ENCODE data around the gene USP14. TPM values are rescaled to one million over a fixed set of nuclear protein-coding genes. Genes with fewer than 3 reads are reported as not detected.

The USP14 gene
- total and polyA plus RNA-seq, 2 of the 8 experiments (the other 6 are each of a cell fraction or from before 2014, with no cell fraction given), result 14.8 to 91.1 TPM

GRCh38 chr18:215448-216010 is 57.2 kb downstream of the USP14 start:
- H3K23me2 ChIP-seq (ENCODE audit: low read depth, low read length), result no peaks in the 10 kb centered on the region
- no peak overlapping the region for H3K56ac ChIP-seq (replicated peaks; ENCODE audit: insufficient read length, low read depth, low read length)
- no peaks in the 10 kb centered on the region for H3K79me2 ChIP-seq (ENCODE audit: control insufficient read depth in 1 of 2, insufficient read depth in 2 of 2, low read length in 2 of 2)
- peaks cover 14 to 90% (median 67%) of the 10 kb centered on the region in 4 experiments; a peak in 7 of 8 replicates for H3K36me3 ChIP-seq (ENCODE audit: control insufficient read depth in 2 of 4, insufficient read depth in 4 of 4, low read length in 3 of 4)
- no peak overlapping the region for H4K5ac ChIP-seq (ENCODE audit: insufficient read length, low read depth, low read length)
- no peak overlapping the region for H3K4me3 ChIP-seq (ENCODE audit: extremely low read depth in 1 of 4, insufficient read depth in 2 of 4, low read depth in 3 of 4, low read length in 4 of 4)
- no peak overlapping the region for H2AK5ac ChIP-seq (ENCODE audit: low read depth, low read length)
- H3K14ac ChIP-seq (ENCODE audit: insufficient read length), result no peak overlapping the region
- H3K79me1 ChIP-seq (ENCODE audit: low read depth, low read length), result no peaks in the 10 kb centered on the region
- H4K8ac ChIP-seq (ENCODE audit: extremely low read depth, insufficient read depth, low read length), result no peak overlapping the region
- H3K23ac ChIP-seq (ENCODE audit: insufficient read length), result no peak overlapping the region
- ChIA-PET POLR2A (ENCODE audit: partially characterized antibody) (no interaction called here), CTCF (ENCODE audit: partially characterized antibody) (interaction anchor here (1.8 kb wide), 1 partner anchor 11 kb away, joined by 3 read pairs; no protein-coding TSS in a partner anchor)
- H3K9ac ChIP-seq (replicated peaks in 1 of 4; ENCODE audit: extremely low read depth in 1 of 4, low read depth in 3 of 4, low read length in 3 of 4), result no peak overlapping the region
- peaks cover 8 to 13% of the 10 kb centered on the region in 2 experiments; a peak in 3 of 4 replicates for H3K9me3 ChIP-seq (ENCODE audit: insufficient read depth in 2 of 2, low read depth in 1 of 2, low read length in 1 of 2)
- peaks cover 0 to 1% (median 0%) of the 10 kb centered on the region in 4 experiments; a peak in 1 of 7 replicates for H3K27me3 ChIP-seq (replicated peaks in 1 of 4; ENCODE audit: control insufficient read depth in 3 of 4, extremely low read depth in 1 of 4, insufficient read depth in 3 of 4, low read length in 3 of 4)
- H3K27ac ChIP-seq (ENCODE audit: low read depth, low read length), result no peak overlapping the region
- no peak overlapping the region for H2BK12ac ChIP-seq (ENCODE audit: low read depth, low read length)
- H3K4ac ChIP-seq (replicated peaks; ENCODE audit: insufficient read length, low read depth, low read length), result no peak overlapping the region
- no peak for DNase-seq (ENCODE audit: low read depth in 1 of 2, low spot score in 2 of 2)
- no peak overlapping the region for H3K4me2 ChIP-seq (ENCODE audit: insufficient read depth in 1 of 2, low read depth in 2 of 2, low read length in 2 of 2)
- H2AFZ ChIP-seq (ENCODE audit: low read length), result no peak overlapping the region
- no peak overlapping the region for H2BK120ac ChIP-seq (replicated peaks; ENCODE audit: low read depth, low read length)
- 0 out of 7 replicates have a peak, but pooled peaks cover 0 to 3% (median 0%) of the 10 kb centered on the region in 4 experiments for H3K4me1 ChIP-seq (replicated peaks in 1 of 4; ENCODE audit: control insufficient read depth in 3 of 4, insufficient read depth in 4 of 4, low read length in 3 of 4)
- H2BK15ac ChIP-seq (ENCODE audit: low read length), result no peak overlapping the region
- no peak overlapping the region for H2BK20ac ChIP-seq (ENCODE audit: low read length)
- peaks cover 0 to 3% of the 10 kb centered on the region in 2 experiments for H4K20me1 ChIP-seq (replicated peaks in 1 of 2; ENCODE audit: control insufficient read depth in 1 of 2, insufficient read depth in 2 of 2, low read length in 2 of 2)
- H4K91ac ChIP-seq (replicated peaks; ENCODE audit: insufficient read length, low read length), result no peak overlapping the region
- WGBS, 2 experiments (ENCODE audit: extremely low coverage in 1 of 2, insufficient coverage in 1 of 2, insufficient read length in 1 of 2, insufficient replicate concordance in 2 of 2, low coverage in 1 of 2, low lambda C conversion rate in 2 of 2, missing lambda C conversion rate in 1 of 2), result 90% methylated on average over 5 of the region's 5 CpGs; no CpG with 5 or more reads in 1 of the 2 experiments
- TF ChIP-seq POLR2AphosphoS5 (IDR thresholded peaks at IDR 0.05; ENCODE audit: low read depth, low read length), result no peak
- FAIRE-seq, result no peak
- no peak overlapping the region for H2BK5ac ChIP-seq (ENCODE audit: low read depth, low read length)
- H3K18ac ChIP-seq (ENCODE audit: extremely low read depth, low read length), result no peak overlapping the region
